Placental epithelial cell (primary cell): ENCODE measurements around the gene ABCD1. TPM values are rescaled to one million over a fixed set of nuclear protein-coding genes. Genes with fewer than 3 reads are reported as not detected.

Experiments
- total RNA-seq: library from RNA; depleted of rRNA; stranded (reverse); fragments of >200 nt; gene quantifications from 2 replicates; pipeline ENCODE4 v1.2.3, GENCODE V29; 2012

The ABCD1 gene
- total RNA-seq, result 11.0 and 12.4 TPM in 2 replicates

GRCh38 chrX:153724252-153725038 is at the start of gene ABCD1, which contains the start of gene BCAP31:
Gene ABCD1 (plus strand): TSS chrX:153724856. CDS start chrX:153725267, 411 bp downstream.
Gene BCAP31 (minus strand): TSS chrX:153724387. CDS start chrX:153723244, 1,143 bp downstream.

GRCh38 chrX:153687121-153688039 is 37.3 kb upstream of the ABCD1 start, which contains the start of gene SLC6A8:
Gene SLC6A8 (plus strand): TSS chrX:153687926. CDS start chrX:153688575, 649 bp downstream.

GRCh38 chrX:153763989-153764755 is 39.5 kb downstream of the ABCD1 start, which contains the start of gene PLXNB3:
Gene PLXNB3 (plus strand): TSS chrX:153764249. CDS start chrX:153765536, 1,287 bp downstream.

GRCh38 chrX:153780678-153781427 is 56.2 kb downstream of the ABCD1 start, which contains the start of gene SRPK3:
Gene SRPK3 (plus strand): TSS chrX:153781041. CDS start chrX:153781087, 46 bp downstream.

Other genes starting within 250 kb of the ABCD1 start
- gene BGN, start 229.9 kb upstream of the ABCD1 start, total RNA-seq, result 0.11 and 0.39 TPM in 2 replicates
- not detected in 2 replicates for gene ATP2B3, start 207.2 kb upstream of the ABCD1 start, total RNA-seq
- 22.0 and 35.5 TPM in 2 replicates for gene CCNQ, start 125.7 kb upstream of the ABCD1 start, total RNA-seq
- gene DUSP9, start 77.7 kb upstream of the ABCD1 start, total RNA-seq, result under 0.01 and 0.54 TPM in 2 replicates
- gene PNCK, start 51.0 kb upstream of the ABCD1 start, total RNA-seq, result 5.1 TPM in 1 of 2 replicates, not detected in the other
- gene SLC6A8, start 36.9 kb upstream of the ABCD1 start, total RNA-seq, result 2.7 and 4.0 TPM in 2 replicates
- 90.3 and 146 TPM in 2 replicates for gene BCAP31, start 469 bp upstream of the ABCD1 start, total RNA-seq
- 0.39 and 2.3 TPM in 2 replicates for gene PLXNB3, start 39.4 kb downstream of the ABCD1 start, total RNA-seq
- gene SRPK3, start 56.2 kb downstream of the ABCD1 start, total RNA-seq, result under 0.01 and 1.1 TPM in 2 replicates
- gene IDH3G, start 69.5 kb downstream of the ABCD1 start, total RNA-seq, result 43.2 and 78.4 TPM in 2 replicates
- gene SSR4, start 69.8 kb downstream of the ABCD1 start, total RNA-seq, result 157 and 199 TPM in 2 replicates
- 0.39 TPM in 1 of 2 replicates, not detected in the other for gene PDZD4, start 105.7 kb downstream of the ABCD1 start, total RNA-seq
- 0.22 and 0.39 TPM in 2 replicates for gene L1CAM, start 161.3 kb downstream of the ABCD1 start, total RNA-seq
- gene AVPR2, start 179.8 kb downstream of the ABCD1 start, total RNA-seq, result not detected in 2 replicates
- 2.9 and 5.9 TPM in 2 replicates for gene ARHGAP4, start 201.4 kb downstream of the ABCD1 start, total RNA-seq
- gene NAA10, start 210.2 kb downstream of the ABCD1 start, total RNA-seq, result 32.6 and 69.1 TPM in 2 replicates
- under 0.01 and 0.11 TPM in 2 replicates for gene RENBP, start 219.8 kb downstream of the ABCD1 start, total RNA-seq
- gene HCFC1, start 247.0 kb downstream of the ABCD1 start, total RNA-seq, result 21.6 and 43.1 TPM in 2 replicates
- 9.0 and 9.4 TPM in 2 replicates for gene TMEM187, start 247.9 kb downstream of the ABCD1 start, total RNA-seq